GM18499 (cell line): Measurements from ENCODE around the gene MYO9A.

ENCODE experiments used
- ATAC-seq: cut with Tn5 transposase; IDR thresholded peaks from one replicate; pipeline ENCODE4 v1.9.1; 2021; ENCODE audit warnings: moderate number of reproducible peaks; ENCODE audit not compliant: insufficient read depth, unreplicated experiment

The MYO9A gene

GRCh38 chr15:71813723-71814470, 304.1 kb downstream of the MYO9A start:
- ATAC-seq: no peak

- ATAC-seq: no peak
These were observed 304.8 kb downstream of the MYO9A start for GRCh38 chr15:71812966-71813722.

GRCh38 chr15:71811752-71812735, 305.9 kb downstream of the MYO9A start:
- ATAC-seq: no peak

GRCh38 chr15:71811036-71811736, 306.8 kb downstream of the MYO9A start:
- ATAC-seq: no peak

GRCh38 chr15:71810256-71811035, 307.5 kb downstream of the MYO9A start, which contains the start of gene NR2E3:
NR2E3 (plus strand) TSS chr15:71810554; CDS start chr15:71810744, 190 bp downstream.
- ATAC-seq: no peak

GRCh38 chr15:71809346-71809745, 308.6 kb downstream of the MYO9A start:
- ATAC-seq: no peak

- ATAC-seq: no peak
These were observed 309.5 kb downstream of the MYO9A start for GRCh38 chr15:71808311-71809020.

- ATAC-seq: no peak
These were observed 310.3 kb downstream of the MYO9A start for GRCh38 chr15:71807691-71808091.

GRCh38 chr15:71807125-71807629, 310.8 kb downstream of the MYO9A start:
- no peak for ATAC-seq

- no peak for ATAC-seq
These were observed 311.5 kb downstream of the MYO9A start for GRCh38 chr15:71806452-71806931.

- ATAC-seq: no peak
These were observed 313.1 kb downstream of the MYO9A start for GRCh38 chr15:71804695-71805470.

GRCh38 chr15:71804226-71804625, 313.7 kb downstream of the MYO9A start:
- no peak for ATAC-seq

- no peak for ATAC-seq
These were observed 315.2 kb downstream of the MYO9A start for GRCh38 chr15:71802770-71803169.

- no peak for ATAC-seq
These were observed 315.9 kb downstream of the MYO9A start for GRCh38 chr15:71801935-71802655.

- no peak for ATAC-seq
These were observed 316.9 kb downstream of the MYO9A start for GRCh38 chr15:71800835-71801745.

GRCh38 chr15:71800190-71800589, 317.8 kb downstream of the MYO9A start:
- no peak for ATAC-seq
